Progenitor cell of endocrine pancreas (in vitro differentiated cells): ENCODE results near the gene NMBR. TPM values are rescaled to one million over a fixed set of nuclear protein-coding genes. Genes with fewer than 3 reads are reported as not detected.
"Not testable (repeated sequence)": the region's sequence is repeated elsewhere in the genome, so short reads cannot be mapped to it uniquely, and the experiment has no call there.

Experiments used
- DNase-seq: peaks from one replicate; pipeline ENCODE4 v3.0.0; 2021; ENCODE audit warnings: low spot score; ENCODE audit not compliant: unreplicated experiment
- H3K27ac Mint-ChIP-seq: 2 replicates; pipeline ENCODE4 v1.8.0; 2021; ENCODE audit warnings: mild to moderate bottlenecking, moderate library complexity, mixed read lengths
- H3K27me3 Mint-ChIP-seq: 2 replicates; pipeline ENCODE4 v1.8.0; 2021; ENCODE audit warnings: mixed read lengths
- H3K36me3 Mint-ChIP-seq: 2 replicates; pipeline ENCODE4 v1.8.0; 2022; ENCODE audit warnings: mixed read lengths; ENCODE audit not compliant: insufficient read depth
- H3K4me1 Mint-ChIP-seq: 2 replicates; pipeline ENCODE4 v1.8.0; 2021; ENCODE audit warnings: low read depth, mixed read lengths
- H3K4me3 Mint-ChIP-seq: 2 replicates; pipeline ENCODE4 v1.8.0; 2021; ENCODE audit warnings: low read depth, mild to moderate bottlenecking, moderate library complexity, mixed read lengths
- H3K9me3 Mint-ChIP-seq: 2 replicates; pipeline ENCODE4 v1.8.0; 2021; ENCODE audit warnings: low read depth, mixed read lengths
- CTCF ChIP-seq: fragments of 200-600 bp; sonication (generic); IDR thresholded peaks from one replicate; pipeline ENCODE4 v1.5.0; 2021; ENCODE audit warnings: antibody characterized with exemption, mild to moderate bottlenecking; ENCODE audit not compliant: unreplicated experiment
- total RNA-seq: library from RNA; stranded (reverse); gene quantifications from 2 replicates; pipeline ENCODE4 v1.2.1, GENCODE V29; 2021

NMBR gene
- total RNA-seq, 1 donor from 2014 or later: 0.74 TPM

GRCh38 chr6:142028527-142028926 is 118.4 kb downstream of the NMBR start:
- Mint-ChIP-seq H3K27me3 (no peaks in the 10 kb centered on the region), H3K4me3 (no peak overlapping the region), H3K9me3 (peaks cover 15% of the 10 kb centered on the region), H3K36me3 (no peaks in the 10 kb centered on the region), H3K27ac (no peak overlapping the region), H3K4me1 (peaks cover 3% of the 10 kb centered on the region)
- DNase-seq: no peak
- no peak for TF ChIP-seq CTCF

GRCh38 chr6:142027804-142028203 is 119.1 kb downstream of the NMBR start:
- peaks cover 15% of the 10 kb centered on the region for H3K9me3 Mint-ChIP-seq
- DNase-seq, H3K36me3 Mint-ChIP-seq, H3K4me1 Mint-ChIP-seq, H3K27me3 Mint-ChIP-seq, H3K4me3 Mint-ChIP-seq, H3K27ac Mint-ChIP-seq: not testable (repeated sequence)

- Mint-ChIP-seq H3K9me3 (peaks cover 15% of the 10 kb centered on the region), H3K4me1 (peaks cover 3% of the 10 kb centered on the region), H3K36me3 (no peaks in the 10 kb centered on the region), H3K27ac (no peak overlapping the region), H3K27me3 (no peaks in the 10 kb centered on the region), H3K4me3 (no peak overlapping the region)
- no peak for DNase-seq
- no peak for TF ChIP-seq CTCF
Measured at GRCh38 chr6:142027074-142027473, 119.8 kb downstream of the NMBR start.

DNA sequence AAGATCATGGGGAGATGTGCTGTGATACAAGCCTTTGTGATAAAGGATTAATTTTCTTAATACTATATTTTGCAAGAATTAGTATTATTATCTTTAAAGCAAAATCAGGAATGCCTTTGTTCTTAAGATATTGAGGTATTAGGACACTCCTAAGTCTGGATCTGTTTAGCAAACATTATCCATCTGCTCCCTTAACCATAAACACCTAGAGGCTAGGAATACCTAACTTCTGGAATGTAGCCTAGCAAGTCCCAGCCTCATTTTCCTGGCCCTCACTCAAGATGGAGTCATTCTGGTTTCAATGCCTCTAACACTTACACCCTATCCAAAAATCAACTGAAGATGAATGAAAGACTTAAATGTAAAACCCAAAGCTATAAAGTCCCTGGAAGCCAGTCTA is 120.5 kb downstream of the NMBR start:
- H3K4me3 Mint-ChIP-seq: no peak overlapping the region
- H3K4me1 Mint-ChIP-seq: peaks cover 3% of the 10 kb centered on the region
- TF ChIP-seq CTCF: no peak
- no peak for DNase-seq
- H3K27me3 Mint-ChIP-seq: no peaks in the 10 kb centered on the region
- H3K36me3 Mint-ChIP-seq: no peaks in the 10 kb centered on the region
- H3K27ac Mint-ChIP-seq: no peak overlapping the region
- H3K9me3 Mint-ChIP-seq: peaks cover 15% of the 10 kb centered on the region

Other genes with a start within 250 kb of the NMBR start
- not detected in 2 replicates for gene GJE1, start 14.2 kb downstream of the NMBR start, total RNA-seq
- 49.6 and 52.5 TPM in 2 replicates for gene VTA1, start 141 bp upstream of the NMBR start, total RNA-seq
- 126 and 139 TPM in 2 replicates for gene ADGRG6, start 154.9 kb upstream of the NMBR start, total RNA-seq